HCT116 (cell line): Measurements from ENCODE around the gene PRDM12.

Source experiments
- EZH2phosphoT487 ChIP-seq: fragments of 200-600 bp; IDR thresholded peaks from 2 replicates; pipeline ENCODE4 v1.6.1; 2018; ENCODE audit warnings: antibody characterized with exemption, borderline replicate concordance
- JUND ChIP-seq: IDR thresholded peaks from 2 replicates; pipeline ENCODE4 v1.6.1; 2012
- POLR2A ChIP-seq: IDR thresholded peaks from 2 replicates; pipeline ENCODE4 v1.7.0; 2011; ENCODE audit warnings: borderline replicate concordance; ENCODE audit not compliant: insufficient read depth, insufficient read length; ENCODE audit errors: extremely low read depth
- ZNF274 ChIP-seq: fragments of 200-500 bp; sonication (Bioruptor generic); IDR thresholded peaks from 2 replicates; pipeline ENCODE4 v1.6.1; 2014; ENCODE audit warnings: mild to moderate bottlenecking, low read depth, low read length, inconsistent platforms
- TF ChIP-seq, protein P1 (sequence below), 3 experiments: fragments of 200-600 bp in 1 of 3; sonication (generic) in 1 of 3; IDR thresholded peaks in 2 of 3; conservative IDR thresholded peaks in 1 of 3; 2 replicates each; pipeline ENCODE4 v1.5.1; 2012 to 2017; ENCODE audit warnings: low read depth in 2 of 3, low read length in 2 of 3, antibody characterized with exemption in 1 of 3, borderline replicate concordance in 1 of 3, control low read depth in 1 of 3, mild to moderate bottlenecking in 1 of 3, mixed read lengths in 1 of 3, mixed run types in 1 of 3, moderate library complexity in 1 of 3; ENCODE audit not compliant: insufficient read depth in 1 of 3

DNA sequence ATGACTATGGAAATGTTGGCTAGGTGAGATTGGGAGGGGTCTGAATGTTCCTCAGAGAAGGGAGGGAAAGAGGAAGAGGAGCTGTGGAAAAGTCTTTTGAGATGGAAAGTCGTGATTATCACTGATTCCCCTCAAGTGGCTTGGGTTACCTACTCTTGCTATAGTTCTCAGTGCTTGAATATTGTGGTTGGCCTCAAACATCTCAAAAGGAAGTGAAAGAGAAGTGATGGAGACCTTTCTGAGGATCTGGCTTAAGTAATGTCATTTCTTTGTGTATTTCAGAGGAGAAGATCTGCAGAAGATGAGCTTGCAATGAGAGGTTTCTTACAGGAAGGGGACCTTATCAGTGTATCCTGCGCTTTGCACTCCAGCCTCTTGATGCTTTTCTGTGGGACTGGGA, 34.7 kb downstream of the PRDM12 start:
- TF ChIP-seq ZNF274 (no peak), POLR2A (no peak), JUND (no peak), EZH2phosphoT487 (no peak)
- TF ChIP-seq, protein P1, sequence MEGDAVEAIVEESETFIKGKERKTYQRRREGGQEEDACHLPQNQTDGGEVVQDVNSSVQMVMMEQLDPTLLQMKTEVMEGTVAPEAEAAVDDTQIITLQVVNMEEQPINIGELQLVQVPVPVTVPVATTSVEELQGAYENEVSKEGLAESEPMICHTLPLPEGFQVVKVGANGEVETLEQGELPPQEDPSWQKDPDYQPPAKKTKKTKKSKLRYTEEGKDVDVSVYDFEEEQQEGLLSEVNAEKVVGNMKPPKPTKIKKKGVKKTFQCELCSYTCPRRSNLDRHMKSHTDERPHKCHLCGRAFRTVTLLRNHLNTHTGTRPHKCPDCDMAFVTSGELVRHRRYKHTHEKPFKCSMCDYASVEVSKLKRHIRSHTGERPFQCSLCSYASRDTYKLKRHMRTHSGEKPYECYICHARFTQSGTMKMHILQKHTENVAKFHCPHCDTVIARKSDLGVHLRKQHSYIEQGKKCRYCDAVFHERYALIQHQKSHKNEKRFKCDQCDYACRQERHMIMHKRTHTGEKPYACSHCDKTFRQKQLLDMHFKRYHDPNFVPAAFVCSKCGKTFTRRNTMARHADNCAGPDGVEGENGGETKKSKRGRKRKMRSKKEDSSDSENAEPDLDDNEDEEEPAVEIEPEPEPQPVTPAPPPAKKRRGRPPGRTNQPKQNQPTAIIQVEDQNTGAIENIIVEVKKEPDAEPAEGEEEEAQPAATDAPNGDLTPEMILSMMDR (IDR thresholded peaks at IDR 0.05 in 2 of 3, conservative IDR thresholded peaks at IDR 0.05 in 1 of 3; ENCODE audit: borderline replicate concordance in 1 of 3, insufficient read depth in 1 of 3, low read depth in 2 of 3, low read length in 2 of 3): no peak
